IMR-90 (cell line): ENCODE measurements around the gene SYNGR3. TPM values are rescaled to one million over a fixed set of nuclear protein-coding genes. Genes with fewer than 3 reads are reported as not detected.

ENCODE experiments used
- ATAC-seq: fragments of 200-7000 bp; cut with Tn5 transposase; 2 replicates; pipeline ENCODE4 v1.9.1; 2020; ENCODE audit warnings: low read depth, mild to moderate bottlenecking, moderate library complexity
- BruUV-seq: library from RNA; stranded (reverse); fragments of 400-500 nt; replicated peaks from 2 replicates; lab custom pipeline; 2021; lab: Mats Ljungman, UMichigan
- CTCF ChIA-PET: fragments of 300-600 bp; formaldehyde crosslinking; extraction: SDS; loops from one replicate; lab custom pipeline; 2021; ENCODE audit warnings: antibody characterized with exemption; lab: Yijun Ruan, JAX
- POLR2A ChIA-PET: fragments of 300-600 bp; sonication (Branson Sonifier 250); formaldehyde crosslinking; loops from one replicate; lab custom pipeline; 2022; ENCODE audit warnings: antibody characterized with exemption; ENCODE audit not compliant: unreplicated experiment; lab: Charles Lee
- DNase-seq: peaks from one replicate; pipeline ENCODE4 v3.0.0; 2013
- H2AFZ ChIP-seq: replicated peaks from 2 replicates; pipeline ENCODE3; 2013; ENCODE audit warnings: low read length, mild to moderate bottlenecking; ENCODE audit not compliant: poor library complexity
- H2AK5ac ChIP-seq: 2 replicates; pipeline ENCODE4 v1.6.1; 2013; ENCODE audit warnings: low read depth, low read length, inconsistent platforms
- H2AK9ac ChIP-seq: replicated peaks from 2 replicates; pipeline ENCODE3; 2013; ENCODE audit warnings: mild to moderate bottlenecking, low read depth, low read length, moderate library complexity; ENCODE audit not compliant: poor library complexity
- H2BK120ac ChIP-seq: 2 replicates; pipeline ENCODE4 v1.6.1; 2013; ENCODE audit warnings: low read depth, low read length, inconsistent platforms
- H2BK15ac ChIP-seq: 3 replicates; pipeline ENCODE4 v1.6.1; 2013; ENCODE audit warnings: low read depth, low read length, inconsistent platforms
- H2BK20ac ChIP-seq: 2 replicates; pipeline ENCODE4 v1.6.1; 2013; ENCODE audit warnings: low read depth, mild to moderate bottlenecking, inconsistent platforms, low read length, moderate library complexity
- H2BK5ac ChIP-seq: 2 replicates; pipeline ENCODE4 v1.6.1; 2013; ENCODE audit warnings: mild to moderate bottlenecking, low read depth, low read length, inconsistent platforms; ENCODE audit not compliant: poor library complexity, severe bottlenecking
- H3K14ac ChIP-seq: replicated peaks from 2 replicates; pipeline ENCODE4 v1.6.1; 2013; ENCODE audit warnings: low read depth, low read length, inconsistent platforms
- H3K18ac ChIP-seq: 2 replicates; pipeline ENCODE4 v1.6.1; 2013; ENCODE audit warnings: low read depth, low read length, control low read depth
- H3K23ac ChIP-seq: 2 replicates; pipeline ENCODE4 v1.6.1; 2013; ENCODE audit warnings: low read depth, low read length, inconsistent platforms
- H3K27ac ChIP-seq: 2 replicates; pipeline ENCODE4 v1.5.1; 2013; ENCODE audit warnings: mild to moderate bottlenecking, control low read depth, low read length; ENCODE audit not compliant: insufficient read depth
- H3K27me3 ChIP-seq: 2 replicates; pipeline ENCODE4 v1.6.1; 2013; ENCODE audit warnings: low read length; ENCODE audit not compliant: control insufficient read depth, insufficient read depth
- H3K36me3 ChIP-seq: 2 replicates; pipeline ENCODE4 v1.6.1; 2013; ENCODE audit warnings: low read length, mixed read lengths; ENCODE audit not compliant: control insufficient read depth, insufficient read depth
- H3K4ac ChIP-seq: 2 replicates; pipeline ENCODE4 v1.6.1; 2013; ENCODE audit warnings: low read depth, low read length, inconsistent platforms
- H3K4me1 ChIP-seq: 2 replicates; pipeline ENCODE4 v1.6.1; 2013; ENCODE audit warnings: low read length, mixed read lengths; ENCODE audit not compliant: control insufficient read depth, insufficient read depth
- H3K4me2 ChIP-seq: 2 replicates; pipeline ENCODE4 v1.6.1; 2013; ENCODE audit warnings: low read depth, mild to moderate bottlenecking, control low read depth, low read length, moderate library complexity
- H3K4me3 ChIP-seq: 2 replicates; pipeline ENCODE4 v1.5.1; 2013; ENCODE audit warnings: low read depth, mild to moderate bottlenecking, control low read depth, low read length, moderate library complexity; ENCODE audit not compliant: insufficient read depth
- H3K56ac ChIP-seq: 2 replicates; pipeline ENCODE4 v1.6.1; 2013; ENCODE audit warnings: low read length, inconsistent platforms; ENCODE audit not compliant: insufficient read depth; ENCODE audit errors: extremely low read depth
- H3K79me1 ChIP-seq, 2 experiments: 2 replicates each; pipeline ENCODE4 v1.6.1; 2013; ENCODE audit warnings: low read length in 2 of 2, inconsistent platforms in 1 of 2, low read depth in 1 of 2
- H3K9ac ChIP-seq: 2 replicates; pipeline ENCODE4 v1.6.1; 2013; ENCODE audit warnings: low read depth, low read length, control low read depth
- H3K9me1 ChIP-seq: 2 replicates; pipeline ENCODE4 v1.6.1; 2013; ENCODE audit warnings: low read length, inconsistent platforms; ENCODE audit not compliant: insufficient read depth
- H3K9me3 ChIP-seq: 2 replicates; pipeline ENCODE4 v1.6.1; 2013; ENCODE audit warnings: low read length; ENCODE audit not compliant: control insufficient read depth, insufficient read depth
- H4K20me1 ChIP-seq: 2 replicates; pipeline ENCODE4 v1.6.1; 2013; ENCODE audit warnings: low read length, inconsistent platforms; ENCODE audit not compliant: insufficient read depth
- H4K5ac ChIP-seq: 2 replicates; pipeline ENCODE4 v1.6.1; 2013; ENCODE audit warnings: mild to moderate bottlenecking, low read depth, low read length, control low read depth
- H4K8ac ChIP-seq, 2 experiments: 2 replicates each; pipeline ENCODE4 v1.6.1; 2013; ENCODE audit warnings: low read depth in 2 of 2, low read length in 2 of 2, control low read depth in 1 of 2, inconsistent platforms in 1 of 2
- H4K91ac ChIP-seq: 2 replicates; pipeline ENCODE4 v1.6.1; 2013; ENCODE audit warnings: low read depth, low read length, inconsistent platforms; ENCODE audit not compliant: insufficient read depth
- CHD1 ChIP-seq: IDR thresholded peaks from 2 replicates; pipeline ENCODE4 v1.6.1; 2012; ENCODE audit warnings: low read depth, low read length, improper control_type of control experiment
- FOS ChIP-seq: fragments of 150-350 bp; IDR thresholded peaks from 2 replicates; pipeline ENCODE4 v1.6.1; 2016; ENCODE audit warnings: low read depth, low read length
- MAFK ChIP-seq: IDR thresholded peaks from 2 replicates; pipeline ENCODE4 v1.6.1; 2012; ENCODE audit warnings: low read depth, low read length, improper control_type of control experiment
- NFE2L2 ChIP-seq: fragments of 150-350 bp; IDR thresholded peaks from 2 replicates; pipeline ENCODE4 v1.6.1; 2016; ENCODE audit warnings: low read depth, mild to moderate bottlenecking, low read length
- POLR2A ChIP-seq: IDR thresholded peaks from 2 replicates; pipeline ENCODE4 v1.6.1; 2012; ENCODE audit warnings: mild to moderate bottlenecking, low read depth, low read length
- RCOR1 ChIP-seq: IDR thresholded peaks from 2 replicates; pipeline ENCODE4 v1.6.1; 2012; ENCODE audit warnings: mild to moderate bottlenecking, low read length, improper control_type of control experiment; ENCODE audit not compliant: insufficient replicate concordance
- RFX5 ChIP-seq: IDR thresholded peaks from 2 replicates; pipeline ENCODE4 v1.8.0; 2012; ENCODE audit warnings: low read depth, mild to moderate bottlenecking, low read length, moderate library complexity
- SMC3 ChIP-seq: fragments of 150-350 bp; IDR thresholded peaks from 2 replicates; pipeline ENCODE4 v1.6.1; 2016; ENCODE audit warnings: low read depth, mild to moderate bottlenecking, antibody characterized with exemption, low read length, moderate library complexity
- WGBS, 2 experiments: methylation state at CpG; one replicate each; pipeline versions ENCODE4 v1.1.5 to v1.1.7; 2013; ENCODE audit warnings: missing lambda C conversion rate in 2 of 2; ENCODE audit not compliant: insufficient read length in 1 of 2; ENCODE audit errors: extremely low coverage in 2 of 2; 5-methylcytosine and 5-hydroxymethylcytosine counted together
- dilution Hi-C: fragments of 300-500 bp; cut with HindIII; formaldehyde crosslinking; loops from one replicate; pipeline ENCODE4 v1.14.3; 2018; ENCODE audit warnings: low sequenced_read_pairs; ENCODE audit not compliant: unreplicated experiment
- in situ Hi-C: fragments of 300-500 bp; cut with MboI; formaldehyde crosslinking; loops from 3 replicates; pipeline ENCODE4 v1.14.3; 2019; ENCODE audit warnings: low sequenced_read_pairs, inconsistent platforms, mixed read lengths
- intact Hi-C: fragments of 100-400 bp; cut with micrococcal nuclease; formaldehyde crosslinking; loops from 2 replicates; pipeline ENCODE4 v1.10.0; 2022
- polyA plus RNA-seq, 3 experiments: library from polyadenylated mRNA; depleted of rRNA; stranded (reverse); fragments of >200 nt; gene quantifications; 2 replicates each; pipeline ENCODE4 v1.2.3, GENCODE V29; 2012; ENCODE audit warnings: low replicate concordance in 1 of 3
- total RNA-seq: library from RNA; depleted of rRNA; stranded (reverse); fragments of >200 nt; gene quantifications from 2 replicates; pipeline ENCODE4 v1.2.3, GENCODE V29; 2012
- TF ChIP-seq, protein P1 (sequence below): fragments of 150-350 bp; IDR thresholded peaks from 2 replicates; pipeline ENCODE4 v1.6.1; 2016; ENCODE audit warnings: low read depth, mild to moderate bottlenecking, low read length, moderate library complexity, borderline replicate concordance
- TF ChIP-seq, protein P2 (sequence below): conservative IDR thresholded peaks from 2 replicates; pipeline ENCODE4 v1.5.1; 2012; ENCODE audit warnings: mild to moderate bottlenecking, low read depth, low read length, improper control_type of control experiment

Gene SYNGR3
- total and polyA plus RNA-seq, 2 of the 4 experiments (the other 2 are of a cell fraction), result 1.8 to 5.8 TPM

DNA sequence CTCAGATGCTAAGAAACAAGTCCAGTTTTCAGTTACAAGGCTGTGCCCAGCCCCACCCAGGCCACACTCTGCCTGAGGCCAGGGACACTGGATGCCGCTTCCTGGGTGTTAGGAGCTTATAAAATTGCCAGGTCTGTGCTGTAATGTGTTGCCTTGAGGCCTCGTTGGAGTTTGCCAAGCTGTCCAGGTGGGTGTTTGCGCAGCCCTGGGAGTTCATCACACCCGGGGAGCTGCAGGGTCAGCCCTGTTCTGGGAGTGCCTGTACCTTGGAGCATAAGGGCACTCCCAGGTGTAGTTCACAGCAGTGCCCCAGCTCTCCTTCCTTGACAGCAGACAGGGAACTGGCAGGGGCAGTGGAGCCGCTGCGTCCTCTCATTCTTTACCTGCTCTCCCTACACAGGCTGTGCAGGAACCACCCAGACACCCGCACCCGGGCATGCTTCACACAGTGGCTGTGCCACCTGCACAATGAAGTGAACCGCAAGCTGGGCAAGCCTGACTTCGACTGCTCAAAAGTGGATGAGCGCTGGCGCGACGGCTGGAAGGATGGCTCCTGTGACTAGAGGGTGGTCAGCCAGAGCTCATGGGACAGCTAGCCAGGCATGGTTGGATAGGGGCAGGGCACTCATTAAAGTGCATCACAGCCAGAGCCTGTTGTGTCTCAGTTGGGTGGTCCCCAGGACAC lies 4.2 kb upstream of the SYNGR3 start:
- Histone ChIP-seq H3K9ac (no peak overlapping the region), H2AFZ (peak overlapping the region; percentile 14), H2BK5ac (no peak overlapping the region), H4K91ac (0 out of 2 replicates have a peak overlapping the region, but pooled peaks have one; percentile 28), H2BK15ac (no peak overlapping the region), H4K8ac (peak overlapping the region in 1 of 2 experiments; percentile 53; a peak in 1 of 4 replicates), H4K5ac (no peak overlapping the region), H3K4me1 (peaks cover 11% of the 10 kb centered on the region), H3K36me3 (peaks cover 13% of the 10 kb centered on the region), H3K18ac (no peak overlapping the region), H3K23ac (peak overlapping the region; percentile 89), H3K4ac (no peak overlapping the region), H3K27ac (no peak overlapping the region), H3K79me1 (peaks cover 21 to 29% of the 10 kb centered on the region in 2 experiments), H3K56ac (no peak overlapping the region), H3K27me3 (peaks cover 32% of the 10 kb centered on the region), H2AK9ac (peak overlapping the region; percentile 35), H3K4me2 (no peak overlapping the region; the same call in 1 of the 2 replicates), H4K20me1 (no peaks in the 10 kb centered on the region; the same call in 1 of the 2 replicates), H3K9me1 (peaks cover 9% of the 10 kb centered on the region), H2BK120ac (no peak overlapping the region), H2AK5ac (no peak overlapping the region), H3K14ac (no peak overlapping the region), H3K4me3 (no peak overlapping the region), H2BK20ac (no peak overlapping the region), H3K9me3 (no peaks in the 10 kb centered on the region)
- ChIA-PET CTCF (no interaction called here), POLR2A (no interaction called here)
- TF ChIP-seq MAFK (no peak), RFX5 (no peak), FOS (no peak), POLR2A (no peak), NFE2L2 (no peak), RCOR1 (no peak), SMC3 (no peak), CHD1 (no peak)
- TF ChIP-seq, protein P1, sequence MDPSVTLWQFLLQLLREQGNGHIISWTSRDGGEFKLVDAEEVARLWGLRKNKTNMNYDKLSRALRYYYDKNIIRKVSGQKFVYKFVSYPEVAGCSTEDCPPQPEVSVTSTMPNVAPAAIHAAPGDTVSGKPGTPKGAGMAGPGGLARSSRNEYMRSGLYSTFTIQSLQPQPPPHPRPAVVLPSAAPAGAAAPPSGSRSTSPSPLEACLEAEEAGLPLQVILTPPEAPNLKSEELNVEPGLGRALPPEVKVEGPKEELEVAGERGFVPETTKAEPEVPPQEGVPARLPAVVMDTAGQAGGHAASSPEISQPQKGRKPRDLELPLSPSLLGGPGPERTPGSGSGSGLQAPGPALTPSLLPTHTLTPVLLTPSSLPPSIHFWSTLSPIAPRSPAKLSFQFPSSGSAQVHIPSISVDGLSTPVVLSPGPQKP, result no peak
- TF ChIP-seq, protein P2, sequence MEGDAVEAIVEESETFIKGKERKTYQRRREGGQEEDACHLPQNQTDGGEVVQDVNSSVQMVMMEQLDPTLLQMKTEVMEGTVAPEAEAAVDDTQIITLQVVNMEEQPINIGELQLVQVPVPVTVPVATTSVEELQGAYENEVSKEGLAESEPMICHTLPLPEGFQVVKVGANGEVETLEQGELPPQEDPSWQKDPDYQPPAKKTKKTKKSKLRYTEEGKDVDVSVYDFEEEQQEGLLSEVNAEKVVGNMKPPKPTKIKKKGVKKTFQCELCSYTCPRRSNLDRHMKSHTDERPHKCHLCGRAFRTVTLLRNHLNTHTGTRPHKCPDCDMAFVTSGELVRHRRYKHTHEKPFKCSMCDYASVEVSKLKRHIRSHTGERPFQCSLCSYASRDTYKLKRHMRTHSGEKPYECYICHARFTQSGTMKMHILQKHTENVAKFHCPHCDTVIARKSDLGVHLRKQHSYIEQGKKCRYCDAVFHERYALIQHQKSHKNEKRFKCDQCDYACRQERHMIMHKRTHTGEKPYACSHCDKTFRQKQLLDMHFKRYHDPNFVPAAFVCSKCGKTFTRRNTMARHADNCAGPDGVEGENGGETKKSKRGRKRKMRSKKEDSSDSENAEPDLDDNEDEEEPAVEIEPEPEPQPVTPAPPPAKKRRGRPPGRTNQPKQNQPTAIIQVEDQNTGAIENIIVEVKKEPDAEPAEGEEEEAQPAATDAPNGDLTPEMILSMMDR, result no peak
- dilution Hi-C loops, result no loop called here
- intact Hi-C loops, result no loop called here
- whole genome bisulfite sequencing, 2 experiments, result 95% methylated on average over 9 of the region's 14 CpGs; no CpG with 5 or more reads in 1 of the 2 experiments
- DNase-seq, result no peak
- in situ Hi-C loops, result no loop called here
- no peak for ATAC-seq
- no TSS peak for BruUV-seq
